ENCODE measurements around the gene FAM107B. TPM values are rescaled to one million over a fixed set of nuclear protein-coding genes. Genes with fewer than 3 reads are reported as not detected.

The FAM107B gene
- total and polyA plus RNA-seq, 2 of the 4 experiments (the other 2 are of a cell fraction): 26.4 to 27.1 TPM

DNA sequence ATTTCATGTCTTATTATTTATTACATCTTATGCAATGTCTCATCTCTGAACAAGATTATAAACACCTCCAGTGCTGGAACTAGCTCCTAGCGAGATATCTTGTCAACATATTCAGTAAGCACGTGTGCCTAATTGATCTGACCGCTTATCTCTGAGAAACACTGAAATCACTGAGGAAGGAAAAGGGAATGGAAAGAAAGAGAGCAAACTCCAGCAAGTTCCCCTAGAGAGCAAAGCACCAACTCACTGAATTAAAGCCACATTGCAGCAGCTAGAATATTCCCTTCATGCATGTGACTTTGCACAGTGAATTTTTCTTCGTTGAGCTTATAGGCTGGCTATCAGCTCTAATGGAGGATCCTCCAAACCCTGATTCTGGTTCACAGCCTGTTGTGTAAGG is 266.9 kb downstream of the FAM107B start:
- no peak overlapping the region for H2AK9ac ChIP-seq (replicated peaks; ENCODE audit: low read depth, low read length, poor library complexity)
- H2BK20ac ChIP-seq (ENCODE audit: low read depth, low read length): no peak overlapping the region
- no peak overlapping the region for H4K5ac ChIP-seq (ENCODE audit: low read depth, low read length)
- peaks cover 16% of the 10 kb centered on the region for H3K36me3 ChIP-seq (ENCODE audit: control insufficient read depth, insufficient read depth, low read length)
- TF ChIP-seq MAFK (IDR thresholded peaks at IDR 0.05; ENCODE audit: low read depth, low read length) (no peak), NFE2L2 (IDR thresholded peaks at IDR 0.05; ENCODE audit: low read depth, low read length) (no peak), RCOR1 (IDR thresholded peaks at IDR 0.05; ENCODE audit: insufficient replicate concordance, low read length) (no peak), CHD1 (IDR thresholded peaks at IDR 0.05; ENCODE audit: low read depth, low read length) (no peak), POLR2A (IDR thresholded peaks at IDR 0.05; ENCODE audit: low read depth, low read length) (no peak), MAZ (IDR thresholded peaks at IDR 0.05; ENCODE audit: borderline replicate concordance, low read depth, low read length) (no peak), CEBPB (IDR thresholded peaks at IDR 0.05; ENCODE audit: low read depth, low read length) (no peak), RAD21 (IDR thresholded peaks at IDR 0.05; ENCODE audit: low read length) (no peak)
- TF ChIP-seq, protein P1, sequence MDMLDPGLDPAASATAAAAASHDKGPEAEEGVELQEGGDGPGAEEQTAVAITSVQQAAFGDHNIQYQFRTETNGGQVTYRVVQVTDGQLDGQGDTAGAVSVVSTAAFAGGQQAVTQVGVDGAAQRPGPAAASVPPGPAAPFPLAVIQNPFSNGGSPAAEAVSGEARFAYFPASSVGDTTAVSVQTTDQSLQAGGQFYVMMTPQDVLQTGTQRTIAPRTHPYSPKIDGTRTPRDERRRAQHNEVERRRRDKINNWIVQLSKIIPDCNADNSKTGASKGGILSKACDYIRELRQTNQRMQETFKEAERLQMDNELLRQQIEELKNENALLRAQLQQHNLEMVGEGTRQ (IDR thresholded peaks at IDR 0.05; ENCODE audit: low read depth, low read length): no peak
- TF ChIP-seq, protein P2, sequence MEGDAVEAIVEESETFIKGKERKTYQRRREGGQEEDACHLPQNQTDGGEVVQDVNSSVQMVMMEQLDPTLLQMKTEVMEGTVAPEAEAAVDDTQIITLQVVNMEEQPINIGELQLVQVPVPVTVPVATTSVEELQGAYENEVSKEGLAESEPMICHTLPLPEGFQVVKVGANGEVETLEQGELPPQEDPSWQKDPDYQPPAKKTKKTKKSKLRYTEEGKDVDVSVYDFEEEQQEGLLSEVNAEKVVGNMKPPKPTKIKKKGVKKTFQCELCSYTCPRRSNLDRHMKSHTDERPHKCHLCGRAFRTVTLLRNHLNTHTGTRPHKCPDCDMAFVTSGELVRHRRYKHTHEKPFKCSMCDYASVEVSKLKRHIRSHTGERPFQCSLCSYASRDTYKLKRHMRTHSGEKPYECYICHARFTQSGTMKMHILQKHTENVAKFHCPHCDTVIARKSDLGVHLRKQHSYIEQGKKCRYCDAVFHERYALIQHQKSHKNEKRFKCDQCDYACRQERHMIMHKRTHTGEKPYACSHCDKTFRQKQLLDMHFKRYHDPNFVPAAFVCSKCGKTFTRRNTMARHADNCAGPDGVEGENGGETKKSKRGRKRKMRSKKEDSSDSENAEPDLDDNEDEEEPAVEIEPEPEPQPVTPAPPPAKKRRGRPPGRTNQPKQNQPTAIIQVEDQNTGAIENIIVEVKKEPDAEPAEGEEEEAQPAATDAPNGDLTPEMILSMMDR (conservative IDR thresholded peaks at IDR 0.05; ENCODE audit: low read depth, low read length): no peak
- peaks cover 0 to 4% of the 10 kb centered on the region in 2 experiments; a peak in 2 of 4 replicates for H3K79me1 ChIP-seq (ENCODE audit: low read depth in 1 of 2, low read length in 2 of 2)
- no peak overlapping the region for H3K27ac ChIP-seq (ENCODE audit: insufficient read depth, low read length)
- no peak overlapping the region for H3K4ac ChIP-seq (ENCODE audit: low read depth, low read length)
- no peak overlapping the region for H2AFZ ChIP-seq (replicated peaks; ENCODE audit: low read length, poor library complexity)
- no peak overlapping the region for H2BK5ac ChIP-seq (ENCODE audit: low read depth, low read length, poor library complexity, severe bottlenecking)
- intact Hi-C loops (cut with micrococcal nuclease): no loop called here
- no peaks in the 10 kb centered on the region for H3K4me1 ChIP-seq (ENCODE audit: control insufficient read depth, insufficient read depth, low read length)
- H3K18ac ChIP-seq (ENCODE audit: low read depth, low read length): no peak overlapping the region
- H2AK5ac ChIP-seq (ENCODE audit: low read depth, low read length): no peak overlapping the region
- no peak overlapping the region for H2BK15ac ChIP-seq (ENCODE audit: low read depth, low read length)
- no peak overlapping the region for H3K23ac ChIP-seq (ENCODE audit: low read depth, low read length)
- H3K4me3 ChIP-seq (ENCODE audit: insufficient read depth, low read depth, low read length): no peak overlapping the region
- no CpG with 5 or more reads among the region's 4 CpGs for WGBS, 2 experiments (ENCODE audit: extremely low coverage in 2 of 2, insufficient read length in 1 of 2)
- no peaks in the 10 kb centered on the region; the same call in 1 of the 2 replicates for H3K9me3 ChIP-seq (ENCODE audit: control insufficient read depth, insufficient read depth, low read length)
- H3K9ac ChIP-seq (ENCODE audit: low read depth, low read length): no peak overlapping the region
- no TSS peak for BruUV-seq (replicated peaks)
- H3K27me3 ChIP-seq (ENCODE audit: control insufficient read depth, insufficient read depth, low read length): no peaks in the 10 kb centered on the region
- no peak for ATAC-seq (ENCODE audit: low read depth)
- no peak overlapping the region for H3K56ac ChIP-seq (ENCODE audit: extremely low read depth, insufficient read depth, low read length)
- no peak for DNase-seq
- H4K20me1 ChIP-seq (ENCODE audit: insufficient read depth, low read length): no peaks in the 10 kb centered on the region
- no peak overlapping the region for H4K8ac ChIP-seq (ENCODE audit: low read depth in 2 of 2, low read length in 2 of 2)
- H3K9me1 ChIP-seq (ENCODE audit: insufficient read depth, low read length): no peaks in the 10 kb centered on the region
- CTCF ChIA-PET: no interaction called here
- in situ Hi-C loops (cut with MboI; ENCODE audit: low sequenced_read_pairs): loop anchor here (25.0 kb wide), 1 partner anchor 580 kb away; the partner anchor contains the start of genes ACBD7 and RPP38
- H3K14ac ChIP-seq (replicated peaks; ENCODE audit: low read depth, low read length): no peak overlapping the region
- no peak overlapping the region for H3K4me2 ChIP-seq (ENCODE audit: low read depth, low read length)
- dilution Hi-C loops (cut with HindIII; ENCODE audit: low sequenced_read_pairs, unreplicated experiment): no loop called here
- no peak overlapping the region for H2BK120ac ChIP-seq (ENCODE audit: low read depth, low read length)
- no peak overlapping the region for H4K91ac ChIP-seq (ENCODE audit: insufficient read depth, low read depth, low read length)
- POLR2A ChIA-PET (ENCODE audit: unreplicated experiment): no interaction called here

Data from IMR-90 (cell line).